G401.6 (cell line): ENCODE measurements around the gene PITX2.

Experiments
- FAIRE-seq: peaks from 2 replicates; lab custom pipeline; 2012; peaks lifted over from hg19 to GRCh38; lab: Jason Lieb, UNC

PITX2 gene

DNA sequence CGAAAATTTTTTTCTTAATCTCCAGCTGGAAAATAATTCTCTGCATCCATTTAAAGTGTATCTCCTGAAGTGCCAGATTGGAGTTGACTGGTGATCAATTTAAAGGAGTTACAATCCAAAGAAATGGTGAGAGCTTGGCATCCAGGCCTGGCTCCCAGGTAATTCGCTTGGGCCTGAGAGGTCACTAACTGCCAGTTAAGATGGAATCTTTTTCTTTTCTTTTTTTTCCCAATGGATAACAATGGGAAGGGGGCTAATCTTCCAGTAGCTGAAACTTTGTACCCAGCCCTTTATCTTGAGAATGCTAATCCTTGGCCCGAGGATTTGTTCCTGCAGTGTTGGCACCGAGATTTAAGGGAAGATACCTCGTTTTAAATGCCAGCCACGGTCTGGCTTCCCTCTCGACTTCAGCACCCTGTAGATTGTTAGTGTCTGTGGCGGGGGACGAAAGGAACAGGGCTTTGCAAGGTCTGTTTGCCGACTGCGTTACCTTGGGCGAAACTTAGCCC lies 13.3 kb upstream of the PITX2 start:
- FAIRE-seq, result no peak

DNA sequence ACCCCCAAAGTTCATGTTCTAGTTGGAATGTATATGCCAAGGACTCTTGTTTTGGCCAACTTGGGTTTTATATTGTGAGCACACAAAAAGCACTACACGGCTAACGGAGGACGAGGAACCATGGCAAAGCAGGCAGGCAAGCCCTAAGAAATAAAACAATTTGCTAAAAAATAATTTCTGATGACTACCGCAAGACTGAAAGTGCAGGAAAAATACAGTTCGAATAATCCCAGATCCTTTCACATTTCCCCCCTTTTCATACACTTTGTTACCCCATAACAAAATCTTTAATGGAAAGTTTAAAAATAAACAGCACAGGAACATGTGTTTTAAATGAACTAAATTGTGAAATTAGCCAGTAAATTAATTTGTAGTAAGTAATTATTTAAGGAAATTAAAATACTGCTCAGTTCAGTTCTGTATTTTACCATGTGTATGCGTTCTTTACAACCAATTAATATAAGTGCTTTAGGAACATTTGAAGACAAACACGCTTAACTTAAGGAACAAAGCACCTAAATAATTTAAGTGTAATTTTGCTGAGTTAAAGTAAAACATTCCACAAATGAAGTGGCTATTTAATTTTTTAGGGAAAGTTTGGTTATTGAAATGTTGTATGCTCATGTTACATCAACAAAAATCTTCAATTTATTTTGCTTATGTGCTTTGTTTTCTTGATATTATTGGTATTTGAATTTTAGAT lies 12.4 kb upstream of the PITX2 start:
- FAIRE-seq, result no peak

DNA sequence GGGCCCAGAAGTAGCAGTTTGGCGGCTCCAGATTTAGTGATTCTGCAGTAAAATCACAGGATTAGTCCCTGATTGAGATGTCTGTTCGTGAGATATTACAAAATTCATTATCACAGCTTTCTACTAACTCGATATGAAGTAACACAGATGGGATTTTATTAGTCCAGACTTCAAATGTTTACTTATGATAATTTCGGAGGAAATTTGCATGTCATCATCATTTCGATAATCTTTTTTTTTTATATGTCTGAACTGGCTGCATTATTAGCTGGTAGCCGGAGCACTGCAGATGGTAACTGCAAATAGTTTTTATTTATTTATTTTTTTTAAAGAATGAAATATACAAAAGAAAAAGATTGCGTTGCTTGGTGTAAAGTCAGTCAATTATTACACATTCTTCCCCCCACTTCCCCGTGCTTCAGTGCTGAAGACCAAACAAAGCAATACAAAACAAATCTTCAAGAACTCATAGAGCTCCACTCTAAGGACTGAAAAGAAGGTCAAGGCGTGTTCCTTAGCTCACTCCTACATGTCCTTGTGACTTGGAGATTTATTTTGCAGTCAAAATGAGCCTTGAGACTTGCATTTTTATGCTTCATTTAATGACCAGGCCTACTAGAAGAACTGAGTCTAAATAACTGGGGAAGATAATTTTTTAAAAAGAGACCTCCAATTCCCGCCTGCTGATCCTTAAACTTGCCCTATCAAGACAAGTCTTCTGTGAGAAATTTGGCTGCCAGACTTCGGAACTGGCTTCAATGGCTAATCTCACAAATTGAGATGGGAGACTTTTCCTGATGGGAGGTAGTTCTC lies 11.7 kb upstream of the PITX2 start:
- FAIRE-seq, result no peak

DNA sequence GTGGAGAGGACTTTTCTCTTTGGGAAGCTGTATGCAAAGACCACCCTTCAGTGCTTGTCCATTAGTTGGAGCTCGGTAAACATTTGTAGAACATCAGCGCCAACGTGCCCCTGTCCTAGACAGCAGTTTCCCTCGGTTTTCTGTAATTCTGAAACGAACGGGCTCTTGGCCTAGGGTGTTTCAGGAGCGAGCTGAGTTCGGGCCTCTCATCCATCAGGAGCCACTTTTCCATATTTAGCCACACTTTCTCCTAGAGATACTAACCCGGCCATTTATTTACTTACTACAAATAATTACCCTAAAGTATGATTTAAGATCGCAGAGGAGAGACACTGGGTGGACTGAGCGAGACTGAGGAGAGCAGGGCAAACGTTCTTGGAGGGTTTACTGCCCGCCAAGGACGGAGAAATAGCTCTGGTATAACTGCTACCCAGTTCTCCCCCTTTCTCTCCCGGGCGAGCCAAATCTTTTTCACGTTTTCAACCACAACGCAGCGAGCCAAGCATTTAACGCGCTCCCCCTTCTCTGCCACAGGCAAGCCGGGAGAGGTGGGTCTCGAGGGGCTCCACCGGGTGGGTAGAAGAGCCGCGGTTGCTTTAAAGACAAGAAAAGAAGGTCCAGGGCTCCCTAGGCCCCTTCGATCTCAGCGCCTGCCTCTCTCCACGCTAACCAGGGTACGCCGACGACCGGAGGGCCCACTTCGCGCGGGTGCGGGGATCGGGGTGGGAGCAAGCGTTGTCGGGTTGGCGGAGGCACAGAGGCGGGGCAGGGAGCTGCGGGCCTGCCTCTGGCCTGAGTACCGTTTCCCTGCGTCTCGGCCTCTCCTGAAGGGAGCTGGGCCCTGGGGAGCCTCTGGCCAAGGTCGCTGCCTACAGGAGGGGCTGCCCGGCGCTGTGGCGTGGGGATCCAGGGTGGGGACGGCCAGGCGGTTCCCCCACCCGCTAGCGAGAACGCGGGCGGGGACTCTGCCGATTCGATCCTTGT lies 10.8 kb upstream of the PITX2 start:
- no peak for FAIRE-seq

DNA sequence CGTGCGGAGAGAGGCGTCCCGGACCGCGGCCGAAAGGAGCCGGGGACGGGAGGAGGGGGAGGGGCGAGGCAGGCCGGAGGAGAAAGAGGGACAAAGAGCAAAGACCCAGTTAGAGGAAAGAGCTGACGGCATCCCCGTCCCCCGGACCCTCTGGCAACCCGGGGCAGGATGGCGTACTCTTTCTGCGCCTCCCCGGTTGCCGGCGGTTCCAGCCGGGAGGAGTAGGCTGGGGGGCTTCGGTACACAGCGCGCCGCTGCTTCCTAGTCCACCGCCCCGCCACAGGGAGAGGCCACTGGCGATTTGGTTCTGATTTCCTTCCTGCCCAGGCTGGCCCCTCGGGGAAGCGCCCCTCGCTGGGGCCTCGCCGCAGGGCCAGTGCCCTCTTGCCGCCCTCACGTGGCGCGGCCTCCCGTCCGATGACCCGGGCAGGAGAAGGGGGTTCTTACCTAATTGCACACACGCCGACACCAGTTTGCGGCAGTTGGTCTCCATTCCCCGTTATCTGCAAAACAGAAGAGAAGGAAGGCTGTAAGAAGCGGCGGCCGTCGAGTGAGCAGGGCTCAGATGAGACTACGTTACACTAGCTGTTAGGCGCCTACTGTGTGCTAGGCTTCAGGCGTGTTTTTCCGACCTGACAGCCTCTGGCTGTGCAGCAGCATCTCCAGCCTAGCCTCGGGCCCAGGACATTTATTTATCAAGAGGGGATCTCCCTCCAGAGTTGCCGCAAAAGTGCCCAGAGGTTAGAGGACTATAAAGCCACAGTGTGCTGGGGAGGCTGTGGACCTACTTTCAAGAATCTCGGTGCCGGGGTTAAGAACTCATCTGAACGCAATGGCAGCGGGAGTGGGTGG lies 9.9 kb upstream of the PITX2 start:
- FAIRE-seq, result no peak

DNA sequence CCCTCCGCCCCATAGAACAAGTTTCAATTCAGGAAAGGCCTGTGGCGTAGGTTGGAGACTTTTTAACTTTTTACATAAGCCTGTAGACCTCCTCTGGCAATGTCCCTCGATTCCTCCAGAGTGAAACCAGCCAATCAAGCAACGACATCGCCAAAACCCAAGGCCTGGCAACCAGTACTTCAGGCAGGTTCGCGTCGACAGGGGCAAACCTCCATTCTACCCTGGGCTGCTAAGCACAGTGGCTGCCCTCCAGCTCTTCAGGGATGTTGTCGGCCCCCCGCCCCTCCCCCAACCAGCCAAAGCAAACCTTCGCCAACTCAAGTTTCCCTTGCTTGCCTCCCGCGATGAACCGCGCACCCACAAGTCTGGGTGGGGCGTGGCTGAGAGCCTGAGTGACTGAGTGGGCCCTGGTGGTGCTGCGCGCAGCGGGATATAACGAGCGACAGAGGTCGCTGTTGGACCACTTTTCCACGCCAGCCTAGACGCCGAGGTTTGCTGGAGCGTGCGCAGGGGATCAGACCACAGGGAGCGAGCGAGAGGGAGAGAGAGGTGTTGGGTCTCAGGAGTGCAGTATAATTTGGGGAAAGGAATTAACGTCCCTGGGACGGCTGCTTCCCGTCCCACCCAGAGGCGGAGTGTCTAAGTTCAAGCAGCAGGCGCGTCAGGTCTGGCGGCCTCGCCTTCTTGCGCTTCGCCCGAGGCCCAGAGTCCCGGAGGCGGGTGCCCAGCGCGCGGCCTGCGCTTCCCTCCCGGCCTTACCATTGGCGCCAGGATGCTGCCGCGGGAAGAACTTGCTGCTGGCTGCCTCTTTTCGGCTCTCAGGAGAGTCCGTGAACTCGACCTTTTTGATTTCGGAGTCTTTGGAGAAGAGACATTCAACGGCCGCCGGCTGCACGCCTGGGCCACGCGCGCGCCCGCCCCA lies 9.0 kb upstream of the PITX2 start:
- FAIRE-seq, result no peak

DNA sequence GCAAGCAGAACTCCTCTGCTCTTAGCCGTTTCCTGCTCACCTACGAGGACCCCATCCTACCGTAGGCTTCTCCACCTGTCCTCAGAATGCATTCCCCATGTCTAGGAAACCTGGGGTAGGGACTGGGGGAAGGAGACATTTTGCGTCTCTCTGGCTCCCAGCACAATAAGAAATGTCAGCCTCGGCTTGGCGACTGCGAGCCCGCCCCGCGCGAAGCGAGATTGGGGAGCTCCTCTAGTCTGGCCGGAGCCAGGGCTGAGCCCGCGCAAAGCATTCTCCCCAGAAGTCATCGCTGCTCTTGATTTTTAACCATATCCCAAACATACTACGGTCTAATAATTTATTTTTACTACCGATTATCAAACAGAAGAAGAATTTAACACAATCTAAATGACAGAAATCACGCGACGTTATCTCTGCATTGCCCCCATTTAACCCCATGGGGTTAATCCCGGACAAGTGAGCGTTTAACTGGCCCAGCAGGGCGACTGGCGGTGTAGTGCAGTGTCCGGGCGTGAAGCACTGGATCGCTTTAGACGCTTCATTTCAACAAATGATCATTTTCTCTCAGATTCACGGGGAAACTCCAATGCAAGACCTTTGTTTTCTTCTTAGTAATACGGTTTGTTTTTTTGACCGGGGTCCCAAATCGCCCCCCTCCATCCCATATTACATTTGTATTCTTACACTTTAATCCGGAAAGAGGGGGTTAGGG lies 8.0 kb upstream of the PITX2 start:
- no peak for FAIRE-seq

DNA sequence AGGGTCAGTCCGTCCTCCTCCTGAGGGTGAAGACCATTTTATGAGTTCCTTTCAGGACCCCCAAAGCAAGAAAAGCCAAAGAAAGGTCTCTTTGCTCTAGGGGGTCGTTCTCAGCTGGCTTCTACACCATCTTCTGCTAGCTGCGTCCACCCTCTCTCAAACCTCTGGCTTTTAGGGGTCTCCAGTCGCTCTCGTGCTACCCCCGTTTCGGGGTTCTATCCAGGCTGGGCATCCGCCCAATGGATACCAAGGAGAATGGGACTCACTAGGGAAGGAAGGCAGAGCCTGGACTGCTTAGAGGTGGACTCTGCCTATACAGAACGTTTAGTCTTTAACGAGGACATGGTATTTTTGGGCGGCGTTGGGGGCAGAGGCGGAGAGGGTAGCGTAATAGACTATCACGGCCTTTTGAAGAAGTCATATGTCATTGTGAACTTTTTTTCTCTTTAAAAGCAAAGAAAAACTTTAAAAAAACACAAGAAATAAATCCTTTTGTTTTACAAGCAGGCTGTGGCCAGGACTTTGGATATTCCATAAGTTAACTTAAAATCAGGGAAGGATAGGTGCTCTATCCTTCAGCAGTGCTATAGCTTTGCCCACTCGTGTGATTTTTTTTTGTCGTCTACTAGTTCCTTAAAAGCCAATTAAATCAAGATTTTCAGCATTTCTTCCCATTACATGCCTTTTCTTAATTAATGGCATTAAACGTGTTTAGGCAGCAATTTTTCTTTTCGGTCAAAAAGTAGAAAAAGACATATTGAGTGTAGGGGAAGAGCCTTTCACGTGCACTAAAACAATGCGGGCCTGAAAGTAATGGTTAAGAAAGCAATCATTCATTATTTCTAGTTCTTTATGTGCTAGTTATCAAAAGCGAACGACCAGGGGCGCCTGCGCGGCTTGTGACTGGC lies 7.2 kb upstream of the PITX2 start:
- FAIRE-seq, result no peak

DNA sequence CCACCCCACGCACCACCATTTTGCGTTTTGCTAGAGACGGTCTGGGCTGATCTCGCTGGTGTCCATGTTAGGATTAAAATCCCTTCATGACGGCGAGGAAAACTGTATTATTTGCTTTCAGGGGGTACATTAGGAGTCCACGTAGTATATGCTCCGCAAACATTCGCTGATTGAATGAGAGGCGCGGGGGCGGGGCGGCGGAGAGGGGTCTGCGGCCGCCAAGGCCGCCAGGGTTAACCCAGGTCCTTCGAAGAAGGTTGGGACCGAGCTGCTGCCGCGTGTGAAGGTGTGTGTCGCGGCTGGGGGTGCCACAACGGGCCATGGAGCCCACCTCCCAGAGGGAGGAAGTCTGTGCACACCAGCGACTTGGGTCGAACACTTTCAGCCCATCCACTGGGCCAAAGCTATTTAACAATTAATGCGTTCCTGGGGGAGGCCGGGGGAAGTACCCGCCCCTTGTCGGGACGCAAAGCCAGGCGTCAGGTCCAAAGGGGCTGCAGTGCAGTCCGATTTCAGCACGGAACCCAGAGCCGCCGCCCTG lies 6.4 kb upstream of the PITX2 start:
- FAIRE-seq, result no peak

DNA sequence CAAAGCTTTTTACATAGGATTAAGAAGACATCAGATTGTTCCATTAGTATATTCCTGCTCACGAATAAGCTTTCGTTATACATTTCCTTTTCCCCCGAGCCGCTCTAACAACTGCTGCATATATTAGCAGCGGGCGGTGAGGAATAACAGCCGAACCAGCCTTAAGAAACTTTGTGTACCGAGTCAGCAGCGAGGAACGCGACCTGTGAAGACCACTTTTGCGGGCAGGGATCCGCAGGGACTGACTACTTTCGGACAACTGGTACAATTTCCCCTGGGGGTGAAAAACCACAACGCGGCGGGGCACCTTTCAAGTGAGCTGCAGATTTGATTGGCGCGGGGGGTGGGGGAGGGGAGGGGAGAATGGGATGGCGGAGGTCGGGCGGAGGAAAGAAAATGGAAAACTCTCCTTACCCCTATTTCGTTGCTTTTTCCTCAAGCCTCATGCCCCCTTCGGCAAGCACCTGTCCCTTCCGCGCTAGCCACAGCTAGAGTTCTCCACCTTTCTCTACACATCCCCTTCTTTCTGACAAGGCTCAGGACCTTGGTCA lies 5.9 kb upstream of the PITX2 start:
- no peak for FAIRE-seq

DNA sequence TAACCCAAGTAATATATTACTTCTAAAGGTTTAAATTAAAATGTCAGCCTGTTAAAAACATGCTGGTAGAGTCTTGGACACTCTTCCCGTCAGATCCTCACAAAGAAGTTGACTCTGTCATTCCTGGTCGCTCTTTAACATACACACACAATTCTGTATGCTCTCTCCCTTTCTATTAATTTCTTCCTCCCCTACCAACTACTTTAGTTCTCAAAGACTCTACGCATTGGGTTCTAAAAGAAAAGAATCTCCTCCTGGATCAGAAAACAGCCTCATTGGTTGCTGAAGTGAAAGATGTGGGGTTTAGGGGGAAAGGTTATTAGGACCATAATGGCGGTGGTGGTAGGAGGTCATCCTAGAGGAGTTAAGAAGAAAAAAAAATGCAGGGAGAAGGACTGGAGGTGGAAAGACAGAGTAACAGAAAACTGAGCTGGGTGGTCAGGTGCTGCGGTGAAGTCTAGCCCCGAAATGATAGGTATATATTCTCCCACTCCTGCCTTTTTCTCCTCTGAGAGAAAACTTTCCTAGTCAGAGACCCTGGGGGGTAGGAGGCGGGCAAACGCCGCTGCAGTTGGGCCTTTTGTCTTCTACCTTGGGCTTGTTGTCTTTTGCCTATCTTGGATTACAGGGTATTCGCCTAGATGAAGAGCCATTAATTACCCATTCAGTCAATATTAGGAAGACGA lies 5.2 kb upstream of the PITX2 start:
- FAIRE-seq, result no peak

DNA sequence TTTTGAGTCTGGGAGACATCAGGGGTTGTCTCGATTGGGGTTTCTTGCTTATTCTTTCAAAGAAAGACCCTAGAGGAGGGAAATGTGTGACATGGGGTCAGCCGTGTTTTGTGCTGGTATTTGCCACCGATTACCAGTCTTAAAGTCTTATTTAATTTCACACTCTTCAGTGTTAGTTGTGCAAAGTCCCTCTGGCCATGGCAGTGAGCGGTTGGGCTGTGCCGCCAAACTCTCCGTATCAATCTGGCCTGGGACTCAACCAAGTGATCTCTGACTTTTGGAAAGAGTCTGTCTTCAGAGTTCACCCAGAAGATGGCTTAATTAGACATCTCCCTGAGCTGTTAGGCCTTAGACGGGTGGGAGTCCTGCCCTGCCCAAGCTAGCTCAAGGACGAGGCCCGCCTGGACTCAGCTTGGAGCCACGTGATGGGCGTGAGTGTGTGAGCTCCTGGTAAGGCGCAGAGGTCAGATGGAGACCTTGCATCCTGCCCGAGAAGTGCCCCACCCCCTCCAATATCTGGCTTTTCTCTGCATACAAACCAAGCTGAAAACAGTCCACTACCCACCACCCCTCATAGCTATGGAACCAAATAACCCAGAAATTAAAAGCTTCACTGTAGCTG lies 3.8 kb upstream of the PITX2 start:
- no peak for FAIRE-seq

DNA sequence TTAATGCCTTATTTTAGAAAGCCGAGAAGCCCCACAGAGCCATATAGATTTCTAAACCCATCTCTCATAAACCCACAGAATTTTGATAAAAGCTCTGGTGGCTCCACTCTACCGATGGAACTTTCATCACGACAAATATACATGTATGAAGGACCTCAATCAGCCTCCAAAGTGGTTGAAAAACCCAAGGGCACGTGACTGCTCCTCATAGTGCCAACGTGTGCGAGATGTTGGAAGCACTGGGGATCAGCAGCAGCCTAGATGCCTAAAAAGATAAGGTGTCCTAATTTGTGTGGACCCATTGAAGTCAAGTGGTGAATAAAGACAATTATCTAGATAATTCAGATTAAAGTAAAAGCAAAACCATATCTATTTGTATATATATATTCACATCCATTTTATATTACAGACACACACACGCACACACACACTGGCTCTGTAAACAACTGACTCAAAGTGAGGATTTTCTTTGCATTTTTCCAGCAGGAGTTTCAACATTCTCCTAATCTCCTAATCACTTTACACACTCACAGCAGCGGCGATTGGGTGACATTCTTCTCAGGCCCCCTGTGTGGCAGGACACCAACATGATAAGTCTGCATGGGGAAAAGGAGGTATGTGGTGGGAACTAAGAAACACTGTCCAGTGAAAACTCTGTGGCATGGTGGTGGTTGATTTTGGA lies 2.8 kb upstream of the PITX2 start:
- no peak for FAIRE-seq

DNA sequence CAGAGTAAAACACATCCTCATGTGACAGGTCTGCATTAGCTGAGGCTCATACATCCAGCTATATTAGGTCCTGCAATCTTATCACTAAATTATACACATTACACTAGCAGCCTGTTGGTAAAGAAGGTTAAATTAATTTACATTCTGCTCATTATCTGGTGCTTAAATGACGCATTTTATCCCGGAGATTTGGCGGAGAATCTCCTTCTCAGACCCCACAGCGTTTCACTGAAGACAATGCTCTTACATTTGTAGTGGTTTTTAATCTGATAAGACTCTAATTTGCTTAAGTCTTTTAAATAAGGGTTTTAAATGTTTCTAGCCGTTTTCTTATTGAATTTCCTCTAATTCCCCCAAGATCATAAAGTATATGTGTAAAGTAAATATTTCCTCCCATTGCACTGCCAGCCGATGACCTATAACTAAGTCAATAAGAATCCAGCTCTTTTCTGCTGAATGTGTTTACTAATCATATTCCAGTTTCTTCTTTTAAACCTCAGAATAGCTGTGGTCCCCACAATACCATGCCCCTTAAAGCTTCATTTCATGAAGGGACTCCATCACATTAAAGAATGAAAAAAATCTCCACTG lies 2.1 kb upstream of the PITX2 start:
- no peak for FAIRE-seq

DNA sequence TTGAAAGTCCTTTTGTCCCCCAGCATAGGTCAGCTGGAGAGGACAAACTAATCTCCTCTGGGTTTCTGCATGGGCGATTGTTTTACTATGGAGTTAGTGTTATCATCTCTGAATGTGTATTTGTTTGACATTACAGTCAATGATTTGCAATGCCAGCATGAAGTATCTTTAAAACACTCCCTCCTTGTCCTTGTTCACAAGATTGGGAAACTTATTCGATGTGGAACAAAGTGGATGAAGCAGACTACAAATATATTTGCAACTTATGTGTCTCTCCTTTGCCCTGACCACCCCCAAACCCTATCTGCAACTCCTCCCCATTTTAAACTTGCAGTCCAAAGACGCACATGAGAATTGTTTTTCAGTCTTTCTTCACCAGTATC lies 1.5 kb upstream of the PITX2 start:
- no peak for FAIRE-seq
